GM19395 (cell line): ENCODE data around the gene ADARB2.
"Not testable (repeated sequence)": the region's sequence is repeated elsewhere in the genome, so short reads cannot be mapped to it uniquely, and the experiment has no call there.

ENCODE experiments used
- ATAC-seq: cut with Tn5 transposase; IDR thresholded peaks from one replicate; pipeline ENCODE4 v1.9.1; 2021; ENCODE audit warnings: mild to moderate bottlenecking, moderate library complexity; ENCODE audit not compliant: unreplicated experiment

Gene ADARB2

GRCh38 chr10:1416456-1417037 is 320.8 kb downstream of the ADARB2 start:
- ATAC-seq = no peak

- no peak for ATAC-seq
Measured at GRCh38 chr10:1414893-1415292, 322.4 kb downstream of the ADARB2 start.

DNA sequence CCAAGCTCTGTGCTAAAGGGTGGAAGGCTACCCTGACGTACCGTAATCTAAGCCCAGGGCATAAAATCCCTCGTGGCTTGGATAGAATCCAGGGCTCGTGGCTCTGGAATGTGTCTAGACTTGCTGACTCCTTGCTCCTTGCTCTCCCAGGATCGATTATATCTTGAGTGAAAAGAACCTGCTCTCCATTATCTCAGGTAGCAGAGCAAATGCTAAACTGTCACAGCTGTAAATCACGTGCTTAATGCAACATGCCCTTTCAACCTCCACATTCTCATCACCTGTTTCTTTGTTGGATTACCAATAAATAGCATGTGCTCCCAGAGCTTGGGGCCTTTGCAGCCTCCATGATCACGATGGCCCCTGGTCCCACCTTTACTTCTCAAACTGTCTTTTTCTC is 323.0 kb downstream of the ADARB2 start:
- not testable (repeated sequence) for ATAC-seq

DNA sequence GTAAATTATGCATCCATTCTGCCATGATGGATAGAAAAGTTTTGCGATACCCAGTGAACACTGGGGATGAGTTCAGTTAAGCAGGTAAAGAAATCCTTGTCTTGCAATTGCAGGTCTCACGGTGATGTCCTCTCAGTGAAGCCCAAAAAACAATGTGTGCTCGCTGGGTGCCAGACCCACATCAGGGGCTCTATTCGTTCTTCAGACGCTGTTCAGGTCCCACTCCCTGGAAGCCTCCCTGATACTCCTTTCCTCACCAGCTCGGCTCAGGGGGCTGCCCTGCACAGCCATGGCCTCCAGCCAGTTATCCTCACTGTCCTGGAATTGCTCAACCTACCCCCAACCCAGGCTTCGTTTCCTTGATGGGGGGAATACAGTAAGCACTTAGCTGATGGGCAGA is 323.5 kb downstream of the ADARB2 start:
- no peak for ATAC-seq

DNA sequence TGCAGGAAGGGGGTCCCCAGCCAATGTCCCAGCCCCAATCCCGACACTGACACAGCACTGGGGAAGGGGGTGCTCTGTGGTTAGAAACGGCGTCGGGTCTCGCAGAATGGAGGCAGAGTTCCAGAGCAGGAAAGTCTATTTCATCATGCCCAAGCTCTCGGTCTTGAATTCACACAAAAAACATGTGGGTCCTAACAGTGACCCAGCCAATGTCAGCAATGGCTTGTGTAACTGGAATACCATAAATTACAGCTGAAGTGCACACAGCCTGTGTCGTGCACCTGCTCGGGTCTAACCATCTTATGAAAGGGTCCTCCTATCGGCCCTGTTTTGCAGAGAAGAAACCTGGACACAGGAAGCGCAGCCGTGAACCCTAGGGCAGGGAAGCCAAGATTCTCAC is 324.1 kb downstream of the ADARB2 start:
- ATAC-seq = no peak

DNA sequence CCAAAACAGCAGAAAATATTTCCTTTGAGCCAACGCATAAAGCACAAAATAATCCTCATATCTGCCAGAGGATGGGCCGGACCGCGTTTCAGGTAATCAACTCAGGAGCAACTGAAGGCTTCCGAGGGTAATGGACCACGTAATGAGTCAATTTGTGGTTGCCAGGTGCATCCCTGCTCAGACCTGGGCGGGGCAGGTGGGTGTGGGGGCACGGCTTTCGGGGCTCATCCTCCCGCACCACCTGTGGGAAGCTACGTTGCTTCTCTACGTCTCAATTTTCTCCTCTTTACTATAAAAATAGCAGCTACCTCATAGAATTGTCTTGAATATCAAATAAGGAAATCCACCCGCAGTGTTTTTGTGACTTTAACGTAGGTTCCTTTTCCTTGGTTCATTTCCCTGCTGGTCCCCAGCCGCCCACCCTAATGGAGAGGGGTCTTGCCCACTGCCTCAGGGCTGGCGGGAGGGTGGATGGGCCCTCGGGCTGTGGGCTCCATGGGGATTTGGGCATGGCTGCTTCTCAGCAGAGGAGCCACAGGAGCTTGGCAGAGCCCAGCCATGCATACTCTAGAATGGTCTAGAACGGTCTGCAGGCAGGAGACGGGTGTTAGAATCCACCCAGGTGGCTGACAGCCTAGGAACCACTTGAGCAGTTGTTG is 324.7 kb downstream of the ADARB2 start:
- no peak for ATAC-seq

GRCh38 chr10:1411956-1412355 is 325.4 kb downstream of the ADARB2 start:
- no peak for ATAC-seq

DNA sequence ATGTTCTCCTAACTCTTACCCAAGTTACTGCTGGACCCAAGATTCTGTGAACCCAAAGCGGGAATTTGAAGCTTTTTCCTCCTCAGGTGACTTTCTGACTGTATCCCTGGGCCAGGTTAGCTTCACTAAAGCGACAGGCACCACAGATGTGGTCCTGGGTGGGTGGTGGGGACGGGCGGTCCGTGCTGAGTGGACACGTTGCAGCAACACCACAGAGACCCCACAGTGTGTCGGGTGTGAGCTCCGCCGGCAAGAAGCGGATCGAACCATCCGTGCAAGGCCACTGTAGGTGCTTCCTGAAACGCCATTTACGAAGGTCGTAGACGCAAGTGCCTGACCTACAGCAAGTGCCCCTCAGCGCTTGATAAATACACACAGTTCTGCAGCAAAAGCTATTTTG is 325.9 kb downstream of the ADARB2 start:
- ATAC-seq = no peak

DNA sequence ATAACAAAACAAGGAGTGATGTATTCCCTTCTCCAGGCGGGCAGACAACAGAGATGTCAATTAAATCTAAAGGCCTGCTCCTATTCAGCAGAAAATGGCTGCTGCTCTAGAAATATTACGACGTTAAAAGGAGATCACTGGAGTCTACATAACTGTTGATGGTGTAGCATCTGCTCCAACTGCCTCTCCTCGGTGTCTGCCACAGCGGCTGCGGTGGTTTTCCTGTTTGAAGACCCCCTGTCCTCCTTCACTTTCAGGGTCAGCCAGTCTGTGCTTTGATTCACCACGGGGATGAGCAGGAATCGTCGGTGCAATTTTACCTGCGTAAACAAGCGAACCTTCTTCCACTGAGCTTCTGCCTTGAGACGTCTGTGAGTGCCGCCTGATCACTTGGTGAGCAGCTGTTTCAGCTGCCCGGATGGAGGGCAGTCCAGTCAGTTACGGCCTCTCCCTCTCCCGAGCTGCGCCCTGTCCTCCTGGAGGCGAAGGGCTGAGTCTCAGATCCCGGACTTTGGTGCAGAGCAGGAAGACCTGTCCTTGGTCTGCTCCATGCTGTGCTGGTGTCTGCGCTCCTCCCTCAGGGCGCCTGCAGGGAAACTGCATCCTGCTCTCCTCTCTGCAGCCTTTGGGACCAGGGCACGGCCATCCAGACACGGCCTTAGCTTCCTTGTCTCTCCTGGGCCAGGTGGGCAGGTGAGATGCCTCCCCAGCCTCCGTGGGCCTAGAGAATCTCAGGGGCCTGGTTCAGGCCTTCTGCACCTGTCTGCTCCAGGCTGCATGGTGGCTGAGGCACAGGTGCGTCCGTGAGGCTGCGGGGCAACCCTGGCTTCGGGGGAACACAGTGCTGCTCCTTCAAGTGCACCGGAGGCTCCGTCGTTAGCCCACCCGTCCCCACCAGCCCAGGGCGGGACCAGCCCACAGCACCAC is 326.6 kb downstream of the ADARB2 start:
- no peak for ATAC-seq

- ATAC-seq = no peak
Measured at GRCh38 chr10:1410032-1410431, 327.3 kb downstream of the ADARB2 start.

- no peak for ATAC-seq
Measured at GRCh38 chr10:1409392-1409791, 327.9 kb downstream of the ADARB2 start.

DNA sequence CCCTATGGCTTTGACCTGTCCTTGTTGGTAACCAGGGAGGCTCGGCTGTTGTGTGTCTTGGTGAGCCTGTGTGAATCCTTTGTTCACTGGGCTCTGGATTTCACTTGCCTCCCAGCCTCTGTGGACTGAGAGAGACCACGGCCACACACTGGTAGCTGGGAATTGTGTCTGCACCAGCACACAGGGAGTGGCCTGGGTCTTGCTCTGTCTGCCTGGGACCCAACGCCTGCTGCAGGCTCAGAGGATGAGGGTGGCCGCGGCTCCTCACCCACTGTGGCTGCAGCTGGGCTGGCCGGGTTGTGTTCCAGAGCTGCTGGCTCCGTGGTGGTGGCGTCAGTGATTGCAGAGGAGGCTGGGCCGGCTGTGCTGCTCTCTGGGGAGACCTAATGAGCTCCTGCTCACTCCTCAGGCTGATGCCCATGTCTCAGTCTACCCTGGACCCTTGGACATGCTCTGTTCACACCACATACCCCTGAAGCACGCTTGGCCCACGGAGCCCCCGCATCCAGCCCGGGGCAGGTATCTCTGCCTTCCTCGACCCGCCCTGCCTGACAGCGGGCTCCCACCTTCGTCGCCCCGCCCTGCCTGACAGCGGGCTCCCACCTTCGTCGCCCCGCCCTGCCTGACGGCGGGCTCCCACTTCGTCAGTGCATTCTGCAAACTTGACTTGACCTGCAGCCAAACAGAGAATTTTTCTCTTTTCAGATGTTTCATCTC is 328.5 kb downstream of the ADARB2 start:
- ATAC-seq = no peak

- no peak for ATAC-seq
Measured at GRCh38 chr10:1406967-1407945, 330.1 kb downstream of the ADARB2 start.

GRCh38 chr10:1406132-1406966 is 331.0 kb downstream of the ADARB2 start:
- no peak for ATAC-seq

DNA sequence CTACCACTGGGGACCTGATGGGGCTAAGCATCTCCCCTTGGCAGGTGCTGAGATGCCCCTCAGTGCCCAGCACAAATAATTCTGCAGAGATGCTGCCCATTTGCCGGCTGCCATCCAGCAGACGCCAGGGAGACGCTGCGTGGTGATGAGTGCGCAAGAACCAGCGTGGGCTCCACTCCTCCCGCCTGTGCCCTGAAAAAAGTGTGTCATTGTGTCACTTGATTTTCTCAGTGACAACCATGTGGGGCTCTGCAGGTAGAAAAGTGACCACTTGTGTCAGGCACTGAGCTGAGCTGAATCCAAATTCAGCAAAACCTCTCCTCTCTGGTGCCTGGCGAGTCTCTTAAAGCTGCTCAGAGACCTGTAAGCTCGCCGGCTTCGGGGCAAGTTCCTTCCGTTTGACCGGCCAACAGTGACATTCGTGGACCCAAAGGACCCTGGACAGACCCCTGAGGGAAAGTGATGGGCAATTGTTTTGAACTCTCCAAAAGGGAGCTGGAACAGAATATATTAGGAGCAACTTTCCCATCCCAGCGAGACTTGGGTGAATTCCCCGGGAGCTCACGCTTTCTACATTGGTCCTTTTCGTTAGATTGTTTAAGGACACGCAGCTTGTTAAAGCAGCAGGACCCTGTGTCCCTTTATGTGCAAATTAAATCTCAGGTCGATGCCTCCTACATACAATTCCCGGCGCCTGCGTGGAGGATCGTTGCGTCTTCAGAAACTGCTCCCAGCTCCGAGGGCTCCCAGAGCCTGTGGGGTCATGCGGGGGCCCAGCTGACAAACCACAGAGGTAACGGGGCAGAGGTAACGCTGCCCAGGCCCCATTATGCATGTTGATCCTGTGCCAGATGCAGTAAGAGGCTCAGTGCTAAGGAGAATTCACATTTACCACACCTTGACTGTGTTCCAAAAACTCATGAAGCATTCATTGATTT is 332.7 kb downstream of the ADARB2 start:
- ATAC-seq = no peak

DNA sequence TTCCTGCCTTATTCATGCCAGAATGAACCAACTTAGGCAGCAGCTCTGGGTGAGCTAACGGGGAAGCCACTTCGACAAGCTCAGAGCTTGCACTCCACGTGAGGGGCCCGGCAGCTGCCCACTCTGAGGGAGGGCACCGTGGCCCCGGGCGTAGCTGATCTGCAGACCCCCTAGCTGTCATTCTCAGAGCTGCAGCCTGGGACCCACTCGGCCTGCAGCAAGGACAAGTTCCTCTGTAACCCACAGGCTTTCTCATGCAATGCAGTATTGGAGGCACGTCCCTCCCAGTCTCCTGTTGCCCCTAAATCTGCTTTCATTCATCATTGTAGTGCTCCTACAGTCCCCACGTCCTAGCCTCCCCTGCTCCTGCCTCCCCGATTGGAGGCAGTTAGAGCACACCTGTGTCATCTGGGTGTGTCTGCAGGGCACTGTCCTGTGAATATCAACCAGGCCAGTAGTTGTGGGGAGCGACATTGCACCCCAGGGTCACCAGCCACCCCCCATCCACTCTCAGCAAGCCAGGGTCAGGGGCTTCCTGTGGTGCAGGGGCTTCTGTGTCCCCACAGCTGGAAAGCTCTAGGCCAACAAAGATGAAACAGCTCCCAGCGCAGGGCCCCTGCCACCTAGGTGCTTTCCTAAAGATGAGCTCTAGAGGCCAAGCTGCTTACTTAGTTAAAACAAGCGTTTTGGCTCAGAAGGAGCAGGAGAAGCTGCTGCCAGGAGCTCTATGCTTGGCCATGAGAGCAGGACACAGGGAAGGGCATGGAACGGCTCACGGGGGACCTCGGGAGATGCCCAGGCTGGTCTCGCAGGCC is 333.6 kb downstream of the ADARB2 start:
- ATAC-seq = no peak

GRCh38 chr10:1402816-1403507 is 334.4 kb downstream of the ADARB2 start:
- ATAC-seq = no peak
